Measurements from ENCODE around the gene HUNK. TPM values are rescaled to one million over a fixed set of nuclear protein-coding genes. Genes with fewer than 3 reads are reported as not detected.

HUNK gene
- total RNA-seq, 1 experiment from 2014 or later = not detected

- CTCF ChIA-PET = no interaction called here
- no TSS peak for BruUV-seq (replicated peaks)
- H3K4me1 ChIP-seq (replicated peaks; ENCODE audit: insufficient read depth) = no peaks in the 10 kb centered on the region
These were observed 121.3 kb downstream of the HUNK start for GRCh38 chr21:31993826-31994825.

GRCh38 chr21:31997191-31997590 lies 124.4 kb downstream of the HUNK start:
- BruUV-seq (replicated peaks) = no TSS peak
- Histone ChIP-seq H3K27ac (no peak overlapping the region), H3K4me2 (no peak overlapping the region), H3K9me2 (ENCODE audit: insufficient read depth) (no peaks in the 10 kb centered on the region), H3K27me3 (ENCODE audit: insufficient read depth, low read depth) (peaks cover 79% of the 10 kb centered on the region), H3K4me1 (replicated peaks; ENCODE audit: insufficient read depth) (no peaks in the 10 kb centered on the region), H3K79me2 (ENCODE audit: low read depth) (no peaks in the 10 kb centered on the region), H3F3A (ENCODE audit: insufficient read depth, low read depth) (no peaks in the 10 kb centered on the region), H3K9me3 (ENCODE audit: insufficient read depth, low read depth) (no peaks in the 10 kb centered on the region), H3K4me3 (no peak overlapping the region), H2AFZ (no peak overlapping the region), H3K36me3 (ENCODE audit: low read depth) (no peaks in the 10 kb centered on the region), H4K20me1 (ENCODE audit: insufficient read depth) (no peaks in the 10 kb centered on the region)
- DNase-seq = no peak
- CTCF ChIA-PET = no interaction called here
- intact Hi-C loops (cut with micrococcal nuclease; ENCODE audit: unreplicated experiment) = no loop called here
- TF ChIP-seq CTCF (conservative IDR thresholded peaks at IDR 0.05) (no peak), EZH2 (IDR thresholded peaks at IDR 0.05; ENCODE audit: low read depth) (no peak)
- POLR2A ChIA-PET (ENCODE audit: unreplicated experiment) = no interaction called here

More at GRCh38 chr21:31993826-31994825, 121.3 kb downstream of the HUNK start:
- Histone ChIP-seq H3K9me2 (ENCODE audit: insufficient read depth) (no peaks in the 10 kb centered on the region), H3K4me2 (no peak overlapping the region), H3K9me3 (ENCODE audit: insufficient read depth, low read depth) (no peaks in the 10 kb centered on the region), H3K4me3 (no peak overlapping the region), H3K79me2 (ENCODE audit: low read depth) (no peaks in the 10 kb centered on the region), H3K27me3 (ENCODE audit: insufficient read depth, low read depth) (peaks cover 63% of the 10 kb centered on the region), H3K36me3 (ENCODE audit: low read depth) (no peaks in the 10 kb centered on the region), H4K20me1 (ENCODE audit: insufficient read depth) (no peaks in the 10 kb centered on the region), H2AFZ (no peak overlapping the region), H3K27ac (no peak overlapping the region), H3F3A (ENCODE audit: insufficient read depth, low read depth) (no peaks in the 10 kb centered on the region)
- intact Hi-C loops (cut with micrococcal nuclease; ENCODE audit: unreplicated experiment) = no loop called here
- no peak for DNase-seq
- TF ChIP-seq EZH2 (IDR thresholded peaks at IDR 0.05; ENCODE audit: low read depth) (no peak), CTCF (conservative IDR thresholded peaks at IDR 0.05) (no peak)
- POLR2A ChIA-PET (ENCODE audit: unreplicated experiment) = no interaction called here

GRCh38 chr21:31999810-32000468 lies 127.1 kb downstream of the HUNK start:
- Histone ChIP-seq H3K27me3 (ENCODE audit: insufficient read depth, low read depth) (peaks cover 63% of the 10 kb centered on the region), H3K79me2 (ENCODE audit: low read depth) (no peaks in the 10 kb centered on the region), H3K36me3 (ENCODE audit: low read depth) (no peaks in the 10 kb centered on the region), H3K27ac (no peak overlapping the region), H4K20me1 (ENCODE audit: insufficient read depth) (no peaks in the 10 kb centered on the region), H3K4me2 (no peak overlapping the region), H3K4me3 (no peak overlapping the region), H3K9me3 (ENCODE audit: insufficient read depth, low read depth) (no peaks in the 10 kb centered on the region), H3F3A (ENCODE audit: insufficient read depth, low read depth) (no peaks in the 10 kb centered on the region), H3K9me2 (ENCODE audit: insufficient read depth) (no peaks in the 10 kb centered on the region), H3K4me1 (replicated peaks; ENCODE audit: insufficient read depth) (no peaks in the 10 kb centered on the region), H2AFZ (no peak overlapping the region)
- intact Hi-C loops (cut with micrococcal nuclease; ENCODE audit: unreplicated experiment) = no loop called here
- ChIA-PET CTCF (no interaction called here), POLR2A (ENCODE audit: unreplicated experiment) (no interaction called here)
- TF ChIP-seq CTCF (conservative IDR thresholded peaks at IDR 0.05) = no peak
- TF ChIP-seq EZH2 (IDR thresholded peaks at IDR 0.05; ENCODE audit: low read depth) = no peak
- no peak for DNase-seq
- no TSS peak for BruUV-seq (replicated peaks)

Measured in PC-9 (cell line).